Thoracic aorta (tissue), 2 donors: ENCODE results near the gene SCP2D1. TPM values are rescaled to one million over a fixed set of nuclear protein-coding genes. Genes with fewer than 3 reads are reported as not detected.
"Not testable (repeated sequence)": the region's sequence is repeated elsewhere in the genome, so short reads cannot be mapped to it uniquely, and the experiment has no call there.

ENCODE experiments used
- ATAC-seq: fragments of 150-250 bp; one replicate; pipeline ENCODE4 v1.8.0; 2017; ENCODE audit warnings: low read depth; ENCODE audit not compliant: insufficient number of reproducible peaks, low FRiP score
- DNase-seq: peaks from one replicate; pipeline ENCODE4 v3.0.0-alpha.2; 2020; ENCODE audit warnings: low spot score
- H3K27ac ChIP-seq, 2 donors: fragments of 200-600 bp; sonication (generic); 1 replicate in 1 of 2; 2 replicates in 1 of 2; pipeline ENCODE4 v1.5.1; 2016; ENCODE audit warnings: mild to moderate bottlenecking in 2 of 2, moderate library complexity in 2 of 2
- H3K27me3 ChIP-seq: fragments of 200-600 bp; sonication (generic); replicated peaks from 2 replicates; pipeline ENCODE4 v1.6.0; 2016; ENCODE audit warnings: mild to moderate bottlenecking; ENCODE audit not compliant: insufficient read depth
- H3K36me3 ChIP-seq: fragments of 200-600 bp; sonication (generic); one replicate; pipeline ENCODE4 v1.5.1; 2016
- H3K4me1 ChIP-seq, 2 donors: fragments of 200-600 bp; sonication (generic); 1 replicate in 1 of 2; 2 replicates in 1 of 2; pipeline versions ENCODE4 v1.5.1 to v1.6.0; 2016; ENCODE audit warnings: low read depth in 2 of 2, mild to moderate bottlenecking in 1 of 2; ENCODE audit not compliant: control insufficient read depth in 1 of 2
- H3K4me3 ChIP-seq: fragments of 200-600 bp; sonication (generic); 2 replicates; pipeline ENCODE4 v1.5.1; 2016; ENCODE audit warnings: mild to moderate bottlenecking
- H3K9me3 ChIP-seq: fragments of 200-600 bp; sonication (generic); 2 replicates; pipeline ENCODE4 v1.5.1; 2016
- CTCF ChIP-seq: fragments of 200-600 bp; sonication (generic); IDR thresholded peaks from one replicate; pipeline ENCODE4 v1.5.1; 2019; ENCODE audit warnings: antibody characterized with exemption
- total RNA-seq, 2 donors: library from RNA; depleted of rRNA; stranded (reverse); fragments of >200 nt; gene quantifications; one replicate each; pipeline versions ENCODE4 v1.1.0 to v1.2.3, GENCODE V29; 2016

The SCP2D1 gene
- total RNA-seq, 2 donors from 2014 or later, result not detected

- DNase-seq (no peak), ATAC-seq (no peak)
- Histone ChIP-seq H3K4me1 (no peaks in the 10 kb centered on the region), H3K27me3 (no peaks in the 10 kb centered on the region), H3K27ac (no peak overlapping the region), H3K4me3 (no peak overlapping the region), H3K9me3 (no peaks in the 10 kb centered on the region), H3K36me3 (no peaks in the 10 kb centered on the region)
- TF ChIP-seq CTCF, result no peak
Measured at GRCh38 chr20:18778690-18779392, 34.7 kb upstream of the SCP2D1 start.

DNA sequence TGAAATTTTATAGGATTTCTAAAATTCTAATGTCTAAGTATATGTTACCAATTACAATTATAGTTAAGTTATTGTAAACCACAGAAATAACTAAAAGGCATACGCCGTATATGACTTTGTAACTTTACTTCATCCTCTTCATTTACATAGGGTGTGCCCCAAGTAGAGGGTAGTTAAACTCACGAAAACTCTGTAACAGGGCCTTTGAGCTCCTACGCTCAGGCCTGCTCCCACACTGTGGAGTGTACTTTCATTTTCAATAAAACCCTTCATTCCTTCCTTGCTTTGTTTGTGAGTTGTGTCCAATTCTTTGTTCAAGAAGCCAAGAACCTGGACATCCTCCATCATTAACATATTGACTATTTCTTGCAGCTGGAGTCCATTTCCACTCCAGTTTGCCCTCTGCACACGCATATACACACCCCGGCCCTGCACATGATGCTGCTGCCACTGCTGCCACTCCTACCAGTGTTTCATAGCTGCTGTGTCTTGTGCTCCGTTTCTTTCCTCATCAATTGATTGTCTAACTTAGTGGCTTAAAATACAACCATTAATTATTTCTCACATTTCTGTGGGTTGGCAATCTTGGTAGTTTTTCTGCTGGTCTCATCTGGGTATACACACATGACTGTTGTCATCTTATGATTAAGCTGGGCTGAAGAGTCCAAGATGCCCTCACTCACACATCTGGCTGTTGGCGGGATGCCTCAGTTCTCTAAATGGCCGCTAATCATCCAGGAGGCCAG is 33.0 kb upstream of the SCP2D1 start:
- H3K27me3 ChIP-seq, result no peaks in the 10 kb centered on the region
- no peaks in the 10 kb centered on the region for H3K36me3 ChIP-seq
- H3K27ac ChIP-seq, result no peak overlapping the region
- no peaks in the 10 kb centered on the region for H3K4me1 ChIP-seq
- H3K4me3 ChIP-seq, result no peak overlapping the region
- ATAC-seq (no peak), DNase-seq (no peak)
- H3K9me3 ChIP-seq, result no peaks in the 10 kb centered on the region
- TF ChIP-seq CTCF, result no peak

GRCh38 chr20:18781509-18781908 is 32.1 kb upstream of the SCP2D1 start:
- Histone ChIP-seq H3K4me1 (no peaks in the 10 kb centered on the region), H3K36me3 (no peaks in the 10 kb centered on the region), H3K27me3 (no peaks in the 10 kb centered on the region), H3K9me3 (no peaks in the 10 kb centered on the region), H3K27ac (no peak overlapping the region), H3K4me3 (no peak overlapping the region)
- ATAC-seq (no peak), DNase-seq (no peak)
- TF ChIP-seq CTCF, result no peak

DNA sequence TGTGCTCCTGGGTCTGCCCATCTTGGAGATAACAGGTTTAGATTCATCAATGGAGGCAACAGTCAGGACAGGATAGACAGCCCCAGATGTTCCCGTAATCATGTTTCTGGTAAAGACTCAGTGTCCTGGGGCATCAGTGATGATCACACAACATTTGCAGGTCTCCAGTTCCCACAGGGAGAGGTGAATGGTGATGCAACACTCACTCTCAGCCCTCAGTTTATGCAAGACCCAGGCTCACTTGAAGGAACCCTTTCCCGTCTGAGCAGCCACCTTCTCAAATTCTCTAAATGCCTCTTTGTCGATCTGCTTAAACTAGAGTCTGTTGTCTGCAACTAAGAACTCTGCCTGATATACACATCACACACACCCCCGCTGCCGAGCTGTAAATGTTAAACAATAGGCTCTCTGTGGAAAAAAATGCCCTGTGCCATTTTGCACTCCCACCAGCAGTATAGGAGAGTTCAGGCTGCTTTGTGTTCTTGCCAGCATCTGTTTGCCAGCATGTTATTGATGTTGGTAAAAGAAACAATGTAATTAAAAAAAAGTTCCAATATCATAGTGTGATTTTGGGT is 30.1 kb upstream of the SCP2D1 start:
- H3K27me3 ChIP-seq, result no peaks in the 10 kb centered on the region
- no peaks in the 10 kb centered on the region for H3K4me1 ChIP-seq
- no peaks in the 10 kb centered on the region for H3K36me3 ChIP-seq
- H3K9me3 ChIP-seq, result no peaks in the 10 kb centered on the region
- DNase-seq (no peak), ATAC-seq (no peak)
- no peak overlapping the region for H3K27ac ChIP-seq
- H3K4me3 ChIP-seq, result no peak overlapping the region
- TF ChIP-seq CTCF, result no peak

- not testable (repeated sequence) for H3K27me3 ChIP-seq, H3K4me3 ChIP-seq, H3K27ac ChIP-seq, DNase-seq, ATAC-seq, H3K36me3 ChIP-seq, H3K4me1 ChIP-seq, H3K9me3 ChIP-seq
Measured at GRCh38 chr20:18787046-18787445, 26.5 kb upstream of the SCP2D1 start.
